HEK293 (cell line): ENCODE results near the gene SLC22A14.

Source experiments
- CTCF ChIA-PET: fragments of 350-600 bp; formaldehyde crosslinking; extraction: SDS; loops from one replicate; lab custom pipeline; 2021; ENCODE audit warnings: antibody characterized with exemption; lab: Yijun Ruan, JAX
- POLR2A ChIA-PET: fragments of 300-600 bp; formaldehyde crosslinking; extraction: SDS; loops from one replicate; lab custom pipeline; 2020; ENCODE audit warnings: antibody characterized with exemption, inconsistent platforms; lab: Yijun Ruan, JAX
- H3K27ac ChIP-seq: fragments of 200-500 bp; sonication (Bioruptor generic); 2 replicates; pipeline ENCODE4 v1.5.1; 2014; ENCODE audit warnings: low read depth, low read length, control low read depth, inconsistent platforms; ENCODE audit errors: extremely low read depth
- H3K36me3 ChIP-seq, 2 experiments: fragments of 200-500 bp in 1 of 2; sonication (Bioruptor generic) in 1 of 2; 1 replicate in 1 of 2; 2 replicates in 1 of 2; pipeline ENCODE4 v1.5.1; 2014 to 2017; ENCODE audit warnings: inconsistent platforms in 2 of 2, low read length in 2 of 2; ENCODE audit not compliant: control insufficient read depth in 2 of 2, insufficient read depth in 1 of 2
- H3K4me1 ChIP-seq: fragments of 200-500 bp; sonication (Bioruptor generic); 2 replicates; pipeline ENCODE4 v1.5.1; 2014; ENCODE audit warnings: mild to moderate bottlenecking, low read length, inconsistent platforms; ENCODE audit not compliant: control insufficient read depth, insufficient read depth
- H3K4me3 ChIP-seq: 2 replicates; pipeline ENCODE4 v1.5.1; 2011; ENCODE audit warnings: low read depth, mild to moderate bottlenecking, control low read depth, low read length, moderate library complexity
- H3K9me3 ChIP-seq: fragments of 200-500 bp; sonication (Bioruptor generic); 2 replicates; pipeline ENCODE4 v1.5.1; 2014; ENCODE audit warnings: low read depth, low read length, inconsistent platforms; ENCODE audit not compliant: control insufficient read depth, insufficient read depth
- GFI1B ChIP-seq: fragments of 450-650 bp; formaldehyde crosslinking; IDR thresholded peaks from 2 replicates; pipeline ENCODE4 v1.5.1; 2016; ENCODE audit warnings: missing biosample characterization, missing genetic modification characterization
- ZBTB10 ChIP-seq: fragments of 450-650 bp; formaldehyde crosslinking; IDR thresholded peaks from 2 replicates; pipeline ENCODE4 v1.5.1; 2016; ENCODE audit warnings: missing biosample characterization, missing genetic modification characterization
- ZNF311 ChIP-seq: fragments of 450-650 bp; formaldehyde crosslinking; IDR thresholded peaks from 2 replicates; pipeline ENCODE4 v1.5.1; 2017; ENCODE audit warnings: missing biosample characterization, missing genetic modification characterization, borderline replicate concordance
- ZNF404 ChIP-seq: fragments of 450-650 bp; formaldehyde crosslinking; IDR thresholded peaks from 2 replicates; pipeline ENCODE4 v1.5.1; 2017; ENCODE audit warnings: missing biosample characterization, missing genetic modification characterization
- ZNF521 ChIP-seq: fragments of 450-650 bp; formaldehyde crosslinking; IDR thresholded peaks from 2 replicates; pipeline ENCODE4 v1.5.1; 2017; ENCODE audit warnings: missing biosample characterization, mild to moderate bottlenecking, missing genetic modification characterization
- ZNF529 ChIP-seq: fragments of 450-650 bp; formaldehyde crosslinking; IDR thresholded peaks from 2 replicates; pipeline ENCODE4 v1.5.1; 2017; ENCODE audit warnings: missing genetic modification characterization, missing biosample characterization; ENCODE audit not compliant: insufficient replicate concordance
- ZNF544 ChIP-seq: fragments of 450-650 bp; formaldehyde crosslinking; IDR thresholded peaks from 2 replicates; pipeline ENCODE4 v1.5.0; 2017; ENCODE audit warnings: missing biosample characterization, missing genetic modification characterization
- ZNF792 ChIP-seq: fragments of 450-650 bp; formaldehyde crosslinking; IDR thresholded peaks from 2 replicates; pipeline ENCODE4 v1.5.1; 2016; ENCODE audit warnings: missing biosample characterization, missing genetic modification characterization
- TF ChIP-seq, protein P1 (sequence below): fragments of 450-650 bp; formaldehyde crosslinking; conservative IDR thresholded peaks from 2 replicates; pipeline ENCODE4 v1.5.1; 2016; ENCODE audit warnings: low read depth, missing biosample characterization, missing genetic modification characterization
- TF ChIP-seq, protein P2 (sequence below): fragments of 450-650 bp; formaldehyde crosslinking; optimal IDR thresholded peaks from 2 replicates; pipeline ENCODE3; 2016; ENCODE audit warnings: missing biosample characterization, mild to moderate bottlenecking, missing genetic modification characterization
- TF ChIP-seq, protein P3 (sequence below): fragments of 450-650 bp; formaldehyde crosslinking; IDR thresholded peaks from 2 replicates; pipeline ENCODE4; 2016; ENCODE audit warnings: missing biosample characterization, missing genetic modification characterization
- TF ChIP-seq, protein P4 (sequence below): fragments of 450-650 bp; formaldehyde crosslinking; IDR thresholded peaks from 2 replicates; pipeline ENCODE4 v1.5.1; 2016; ENCODE audit warnings: missing biosample characterization, missing genetic modification characterization

SLC22A14 gene

DNA sequence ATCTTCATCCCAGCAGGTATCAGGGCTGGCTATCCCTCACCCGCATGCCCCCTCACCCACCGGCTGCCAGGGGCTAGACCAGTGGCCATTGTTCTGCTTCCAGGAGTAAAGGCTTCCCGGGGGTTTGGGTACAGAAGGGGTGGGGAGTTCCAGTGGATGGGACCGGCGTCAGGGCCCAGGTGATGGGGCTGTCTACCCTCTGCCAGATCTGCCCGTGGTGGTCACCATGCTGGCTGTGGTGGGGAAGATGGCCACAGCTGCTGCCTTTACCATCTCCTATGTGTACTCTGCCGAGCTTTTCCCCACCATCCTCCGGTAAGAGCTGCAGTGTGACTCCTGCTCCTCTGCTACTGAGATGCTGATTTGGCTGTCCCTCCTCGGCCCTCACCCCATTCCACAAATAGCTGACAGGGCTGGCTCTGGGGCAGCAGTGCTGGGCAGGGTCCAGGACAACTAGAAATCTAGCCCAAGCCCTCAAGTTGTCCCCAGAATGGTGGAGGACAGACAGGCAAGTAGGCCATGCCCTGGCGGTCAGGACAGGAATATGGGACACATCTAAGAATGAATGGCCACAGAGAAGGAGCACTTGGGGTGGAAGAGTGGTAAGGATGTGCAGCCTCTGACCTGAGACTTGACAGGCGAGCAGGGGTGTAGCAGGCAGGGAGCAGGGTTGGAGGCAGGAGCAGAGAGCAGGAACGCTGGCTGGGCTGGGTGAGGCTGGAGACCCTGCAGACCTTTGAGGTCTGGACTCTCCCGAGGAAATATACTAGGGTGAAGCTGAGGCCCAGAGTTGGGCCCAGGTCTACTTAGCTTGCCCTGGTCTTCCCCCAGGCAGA lies 5.8 kb upstream of the SLC22A14 start (continued):
- TF ChIP-seq, protein P1, sequence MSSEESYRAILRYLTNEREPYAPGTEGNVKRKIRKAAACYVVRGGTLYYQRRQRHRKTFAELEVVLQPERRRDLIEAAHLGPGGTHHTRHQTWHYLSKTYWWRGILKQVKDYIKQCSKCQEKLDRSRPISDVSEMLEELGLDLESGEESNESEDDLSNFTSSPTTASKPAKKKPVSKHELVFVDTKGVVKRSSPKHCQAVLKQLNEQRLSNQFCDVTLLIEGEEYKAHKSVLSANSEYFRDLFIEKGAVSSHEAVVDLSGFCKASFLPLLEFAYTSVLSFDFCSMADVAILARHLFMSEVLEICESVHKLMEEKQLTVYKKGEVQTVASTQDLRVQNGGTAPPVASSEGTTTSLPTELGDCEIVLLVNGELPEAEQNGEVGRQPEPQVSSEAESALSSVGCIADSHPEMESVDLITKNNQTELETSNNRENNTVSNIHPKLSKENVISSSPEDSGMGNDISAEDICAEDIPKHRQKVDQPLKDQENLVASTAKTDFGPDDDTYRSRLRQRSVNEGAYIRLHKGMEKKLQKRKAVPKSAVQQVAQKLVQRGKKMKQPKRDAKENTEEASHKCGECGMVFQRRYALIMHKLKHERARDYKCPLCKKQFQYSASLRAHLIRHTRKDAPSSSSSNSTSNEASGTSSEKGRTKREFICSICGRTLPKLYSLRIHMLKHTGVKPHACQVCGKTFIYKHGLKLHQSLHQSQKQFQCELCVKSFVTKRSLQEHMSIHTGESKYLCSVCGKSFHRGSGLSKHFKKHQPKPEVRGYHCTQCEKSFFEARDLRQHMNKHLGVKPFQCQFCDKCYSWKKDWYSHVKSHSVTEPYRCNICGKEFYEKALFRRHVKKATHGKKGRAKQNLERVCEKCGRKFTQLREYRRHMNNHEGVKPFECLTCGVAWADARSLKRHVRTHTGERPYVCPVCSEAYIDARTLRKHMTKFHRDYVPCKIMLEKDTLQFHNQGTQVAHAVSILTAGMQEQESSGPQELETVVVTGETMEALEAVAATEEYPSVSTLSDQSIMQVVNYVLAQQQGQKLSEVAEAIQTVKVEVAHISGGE (tag by site-specific recombination) = no peak
- TF ChIP-seq, all 188 proteins: peak for 0

DNA sequence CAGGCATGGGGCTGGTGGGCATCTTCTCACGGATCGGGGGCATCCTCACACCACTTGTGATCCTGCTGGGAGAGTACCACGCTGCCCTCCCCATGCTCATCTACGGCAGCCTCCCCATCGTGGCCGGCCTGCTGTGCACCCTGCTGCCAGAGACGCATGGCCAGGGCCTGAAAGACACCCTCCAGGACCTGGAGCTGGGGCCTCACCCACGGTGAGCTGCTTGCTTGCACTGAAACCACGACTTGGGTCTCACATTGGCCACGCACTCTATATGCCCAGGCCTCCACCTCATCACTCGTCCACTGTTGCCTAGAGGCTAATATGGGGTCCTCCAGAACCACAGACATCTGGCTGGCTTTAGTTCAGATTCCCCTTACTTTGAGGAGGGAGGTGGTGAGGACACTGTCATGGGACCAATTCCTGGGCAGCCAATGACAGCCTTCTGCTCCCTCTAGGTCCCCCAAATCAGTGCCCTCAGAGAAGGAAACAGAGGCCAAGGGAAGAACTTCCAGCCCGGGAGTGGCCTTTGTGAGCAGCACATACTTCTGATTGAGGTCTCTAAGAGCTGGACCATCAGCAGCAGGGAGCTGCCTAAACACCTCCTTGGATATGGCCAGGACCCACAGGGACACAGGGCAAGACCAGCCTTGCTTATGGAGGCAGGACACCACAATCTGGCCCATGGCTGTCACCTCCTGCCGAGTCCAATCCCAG lies 5.0 kb upstream of the SLC22A14 start:
- TF ChIP-seq ZNF544 (tag by site-specific recombination) (no peak), ZNF521 (no peak)
- ChIA-PET POLR2A (no interaction called here), CTCF (no interaction called here)
- no peaks in the 10 kb centered on the region for H3K9me3 ChIP-seq
- H3K27ac ChIP-seq = no peak overlapping the region
- no peak overlapping the region for H3K4me3 ChIP-seq
- no peaks in the 10 kb centered on the region for H3K36me3 ChIP-seq
- H3K4me1 ChIP-seq = no peaks in the 10 kb centered on the region

GRCh38 chr3:38278841-38279240 lies 3.3 kb upstream of the SLC22A14 start:
- Histone ChIP-seq H3K4me3 (no peak overlapping the region), H3K4me1 (no peaks in the 10 kb centered on the region), H3K27ac (no peak overlapping the region), H3K9me3 (no peaks in the 10 kb centered on the region), H3K36me3 (no peaks in the 10 kb centered on the region)
- TF ChIP-seq ZBTB10 = no peak
- no peak for TF ChIP-seq ZNF792 (tag by site-specific recombination)
- no peak for TF ChIP-seq ZNF529
- no peak for TF ChIP-seq GFI1B (tag by site-specific recombination)
- TF ChIP-seq ZNF311 = no peak
- TF ChIP-seq, protein P2, sequence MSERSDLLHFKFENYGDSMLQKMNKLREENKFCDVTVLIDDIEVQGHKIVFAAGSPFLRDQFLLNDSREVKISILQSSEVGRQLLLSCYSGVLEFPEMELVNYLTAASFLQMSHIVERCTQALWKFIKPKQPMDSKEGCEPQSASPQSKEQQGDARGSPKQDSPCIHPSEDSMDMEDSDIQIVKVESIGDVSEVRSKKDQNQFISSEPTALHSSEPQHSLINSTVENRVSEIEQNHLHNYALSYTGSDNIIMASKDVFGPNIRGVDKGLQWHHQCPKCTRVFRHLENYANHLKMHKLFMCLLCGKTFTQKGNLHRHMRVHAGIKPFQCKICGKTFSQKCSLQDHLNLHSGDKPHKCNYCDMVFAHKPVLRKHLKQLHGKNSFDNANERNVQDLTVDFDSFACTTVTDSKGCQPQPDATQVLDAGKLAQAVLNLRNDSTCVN (tag by site-specific recombination) = no peak
- TF ChIP-seq ZNF404 (tag by site-specific recombination) = no peak
- TF ChIP-seq, protein P3, sequence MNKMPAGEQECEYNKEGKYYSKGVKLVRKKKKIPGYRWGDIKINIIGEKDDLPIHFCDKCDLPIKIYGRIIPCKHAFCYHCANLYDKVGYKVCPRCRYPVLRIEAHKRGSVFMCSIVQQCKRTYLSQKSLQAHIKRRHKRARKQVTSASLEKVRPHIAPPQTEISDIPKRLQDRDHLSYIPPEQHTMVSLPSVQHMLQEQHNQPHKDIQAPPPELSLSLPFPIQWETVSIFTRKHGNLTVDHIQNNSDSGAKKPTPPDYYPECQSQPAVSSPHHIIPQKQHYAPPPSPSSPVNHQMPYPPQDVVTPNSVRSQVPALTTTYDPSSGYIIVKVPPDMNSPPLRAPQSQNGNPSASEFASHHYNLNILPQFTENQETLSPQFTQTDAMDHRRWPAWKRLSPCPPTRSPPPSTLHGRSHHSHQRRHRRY (tag by site-specific recombination) = no peak
- TF ChIP-seq, protein P4, sequence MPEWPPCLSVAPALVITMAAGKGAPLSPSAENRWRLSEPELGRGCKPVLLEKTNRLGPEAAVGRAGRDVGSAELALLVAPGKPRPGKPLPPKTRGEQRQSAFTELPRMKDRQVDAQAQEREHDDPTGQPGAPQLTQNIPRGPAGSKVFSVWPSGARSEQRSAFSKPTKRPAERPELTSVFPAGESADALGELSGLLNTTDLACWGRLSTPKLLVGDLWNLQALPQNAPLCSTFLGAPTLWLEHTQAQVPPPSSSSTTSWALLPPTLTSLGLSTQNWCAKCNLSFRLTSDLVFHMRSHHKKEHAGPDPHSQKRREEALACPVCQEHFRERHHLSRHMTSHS = no peak
- ChIA-PET POLR2A (interaction anchor here (1.2 kb wide), 1 partner anchor 142 kb away, joined by 5 read pairs; the partner anchor contains the start of gene ACAA1), CTCF (no interaction called here)
